Epithelial cell of proximal tubule (primary cell): ENCODE measurements around the gene HS3ST5. TPM values are rescaled to one million over a fixed set of nuclear protein-coding genes. Genes with fewer than 3 reads are reported as not detected.

ENCODE experiments used
- DNase-seq: peaks from one replicate; pipeline ENCODE4 v3.0.0-alpha.2; 2011; ENCODE audit warnings: low read depth
- H3K4me3 ChIP-seq: 2 replicates; pipeline ENCODE4 v1.5.1; 2011; ENCODE audit warnings: low read depth, mild to moderate bottlenecking, low read length
- total RNA-seq: library from RNA; depleted of rRNA; stranded (reverse); fragments of >200 nt; gene quantifications from 2 replicates; pipeline ENCODE4 v1.2.3, GENCODE V29; 2015
- TF ChIP-seq, protein P1 (sequence below): conservative IDR thresholded peaks from 2 replicates; pipeline ENCODE4 v1.5.1; 2012; ENCODE audit warnings: low read depth, mild to moderate bottlenecking, low read length

Gene HS3ST5
- total RNA-seq, 1 donor from 2014 or later: 0.17 TPM

DNA sequence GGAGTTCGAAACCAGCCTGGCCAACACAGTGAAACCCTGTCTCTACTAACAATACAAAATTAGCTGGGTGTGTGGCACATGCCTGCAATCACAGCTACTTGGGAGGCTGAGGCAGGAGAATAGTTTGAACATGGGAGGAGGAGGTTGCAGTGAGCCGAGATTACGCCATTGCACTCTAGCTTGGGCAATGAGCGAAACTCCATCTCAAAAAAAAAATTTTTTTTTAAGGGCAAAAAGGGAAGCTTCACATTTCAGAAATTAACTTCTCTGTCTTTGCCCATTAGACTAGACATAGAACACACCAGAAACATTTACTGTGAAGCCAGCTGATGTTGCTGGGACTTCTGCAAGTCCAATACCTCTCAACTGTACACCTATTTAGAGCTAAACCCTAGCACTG is 281.1 kb downstream of the HS3ST5 start:
- TF ChIP-seq, protein P1, sequence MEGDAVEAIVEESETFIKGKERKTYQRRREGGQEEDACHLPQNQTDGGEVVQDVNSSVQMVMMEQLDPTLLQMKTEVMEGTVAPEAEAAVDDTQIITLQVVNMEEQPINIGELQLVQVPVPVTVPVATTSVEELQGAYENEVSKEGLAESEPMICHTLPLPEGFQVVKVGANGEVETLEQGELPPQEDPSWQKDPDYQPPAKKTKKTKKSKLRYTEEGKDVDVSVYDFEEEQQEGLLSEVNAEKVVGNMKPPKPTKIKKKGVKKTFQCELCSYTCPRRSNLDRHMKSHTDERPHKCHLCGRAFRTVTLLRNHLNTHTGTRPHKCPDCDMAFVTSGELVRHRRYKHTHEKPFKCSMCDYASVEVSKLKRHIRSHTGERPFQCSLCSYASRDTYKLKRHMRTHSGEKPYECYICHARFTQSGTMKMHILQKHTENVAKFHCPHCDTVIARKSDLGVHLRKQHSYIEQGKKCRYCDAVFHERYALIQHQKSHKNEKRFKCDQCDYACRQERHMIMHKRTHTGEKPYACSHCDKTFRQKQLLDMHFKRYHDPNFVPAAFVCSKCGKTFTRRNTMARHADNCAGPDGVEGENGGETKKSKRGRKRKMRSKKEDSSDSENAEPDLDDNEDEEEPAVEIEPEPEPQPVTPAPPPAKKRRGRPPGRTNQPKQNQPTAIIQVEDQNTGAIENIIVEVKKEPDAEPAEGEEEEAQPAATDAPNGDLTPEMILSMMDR: no peak
- DNase-seq: no peak
- no peak overlapping the region for H3K4me3 ChIP-seq

- TF ChIP-seq, protein P1: no peak
- no peak for DNase-seq
- H3K4me3 ChIP-seq: no peak overlapping the region
Measured at GRCh38 chr6:114061116-114061515, 281.7 kb downstream of the HS3ST5 start.

GRCh38 chr6:114058435-114058834 is 284.4 kb downstream of the HS3ST5 start:
- no peak for DNase-seq
- H3K4me3 ChIP-seq: no peak overlapping the region
- TF ChIP-seq, protein P1: no peak

- TF ChIP-seq, protein P1: no peak
- H3K4me3 ChIP-seq: no peak overlapping the region
- no peak for DNase-seq
Measured at GRCh38 chr6:114055763-114056162, 287.1 kb downstream of the HS3ST5 start.

- no peak for DNase-seq
- no peak overlapping the region for H3K4me3 ChIP-seq
- TF ChIP-seq, protein P1: no peak
Measured at GRCh38 chr6:114055349-114055748, 287.5 kb downstream of the HS3ST5 start.

GRCh38 chr6:114053791-114054190 is 289.0 kb downstream of the HS3ST5 start:
- no peak overlapping the region for H3K4me3 ChIP-seq
- DNase-seq: no peak
- TF ChIP-seq, protein P1: no peak

DNA sequence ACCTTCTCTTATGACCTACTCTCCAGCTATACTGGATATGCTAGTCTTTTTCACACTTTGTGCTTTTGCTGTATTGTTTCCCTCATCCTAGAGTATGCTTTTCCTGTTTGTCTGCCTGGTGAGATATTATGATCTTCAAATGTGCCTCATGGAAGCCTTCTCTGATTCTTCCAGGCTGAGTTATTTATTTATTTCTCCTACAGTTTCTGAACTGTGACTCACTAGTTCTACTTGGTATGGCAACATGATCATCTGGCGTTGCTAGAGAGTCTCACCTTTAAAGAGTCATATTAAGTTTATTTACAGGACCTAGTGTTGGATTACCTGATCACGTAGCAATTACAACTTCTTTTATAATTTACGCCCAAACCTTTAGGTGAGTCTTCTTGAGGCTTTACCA is 290.7 kb downstream of the HS3ST5 start:
- TF ChIP-seq, protein P1: no peak
- H3K4me3 ChIP-seq: no peak overlapping the region
- no peak for DNase-seq
